IPS DF 6.9 (cell line): Measurements from ENCODE around the gene TMEM232.
"Not testable (repeated sequence)": the region's sequence is repeated elsewhere in the genome, so short reads cannot be mapped to it uniquely, and the experiment has no call there.

Source experiments
- DNase-seq: peaks from one replicate; pipeline ENCODE4 v3.0.0-alpha.2; 2013; ENCODE audit warnings: low read depth, low spot score
- H3K27ac ChIP-seq: one replicate; pipeline ENCODE4 v1.5.1; 2013; ENCODE audit warnings: low read length, control low read depth
- H3K27me3 ChIP-seq: 2 replicates; pipeline ENCODE4 v1.6.1; 2013; ENCODE audit warnings: mild to moderate bottlenecking, low read length; ENCODE audit not compliant: control insufficient read depth, insufficient read depth
- H3K36me3 ChIP-seq: 2 replicates; pipeline ENCODE4 v1.6.1; 2013; ENCODE audit warnings: low read length; ENCODE audit not compliant: control insufficient read depth, insufficient read depth
- H3K4me1 ChIP-seq: 2 replicates; pipeline ENCODE4 v1.6.1; 2013; ENCODE audit warnings: low read length; ENCODE audit not compliant: control insufficient read depth, insufficient read depth
- H3K4me3 ChIP-seq: 2 replicates; pipeline ENCODE4 v1.5.1; 2013; ENCODE audit warnings: mild to moderate bottlenecking, low read length
- H3K9me3 ChIP-seq: 2 replicates; pipeline ENCODE4 v1.6.1; 2013; ENCODE audit warnings: low read length, inconsistent platforms; ENCODE audit not compliant: control insufficient read depth, insufficient read depth
- WGBS: extraction: QIAGEN DNeasy Blood & Tissue Kit; methylation state at CpG from one replicate; pipeline ENCODE4 v1.1.7; 2013; ENCODE audit warnings: mixed read lengths, missing lambda C conversion rate; ENCODE audit not compliant: insufficient read length, insufficient coverage; 5-methylcytosine and 5-hydroxymethylcytosine counted together

Gene TMEM232

DNA sequence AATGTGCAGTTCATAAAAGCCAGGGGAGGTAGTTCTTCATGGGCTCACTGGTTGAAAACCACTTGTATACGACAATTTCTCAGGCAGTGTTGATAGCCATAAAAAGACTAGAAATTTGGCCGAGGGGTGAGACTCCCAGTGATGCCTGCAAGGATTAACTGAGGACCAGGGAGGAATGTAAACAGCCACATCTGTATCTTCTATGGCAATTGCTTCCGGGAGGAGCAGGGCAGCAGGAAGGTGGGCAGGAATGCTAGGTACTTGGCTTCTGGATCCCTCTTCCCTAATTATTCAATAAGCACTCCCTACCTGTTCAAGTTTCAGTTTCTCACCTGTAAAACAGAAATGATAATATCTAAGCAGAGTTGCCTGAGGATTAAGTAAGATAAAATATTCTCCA lies 45.4 kb downstream of the TMEM232 start:
- H3K27me3 ChIP-seq: no peaks in the 10 kb centered on the region
- WGBS: no CpG with 5 or more reads among the region's 3 CpGs
- no peaks in the 10 kb centered on the region for H3K4me1 ChIP-seq

DNA sequence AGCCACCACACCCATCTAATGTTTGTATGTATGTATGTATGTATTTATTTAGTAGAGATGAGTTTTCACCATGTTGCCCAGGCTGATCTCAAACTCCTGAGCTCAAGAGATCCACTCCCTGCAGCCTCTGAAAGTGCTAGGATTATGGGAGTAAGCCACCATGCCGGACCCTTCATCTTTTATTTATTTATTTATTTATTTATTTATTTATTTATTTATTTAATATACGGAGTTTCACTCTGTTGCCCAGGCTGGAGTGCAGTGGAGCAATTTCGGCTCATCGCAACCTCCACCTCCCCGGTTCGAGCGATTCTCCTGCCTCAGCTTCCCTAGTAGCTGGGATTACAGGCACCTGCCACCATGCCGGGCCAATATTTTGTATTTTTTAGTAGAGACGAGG lies 49.9 kb downstream of the TMEM232 start:
- not testable (repeated sequence) for H3K36me3 ChIP-seq, H3K27ac ChIP-seq, DNase-seq, H3K27me3 ChIP-seq, H3K9me3 ChIP-seq, H3K4me1 ChIP-seq, H3K4me3 ChIP-seq
- WGBS: no CpG with 5 or more reads among the region's 9 CpGs

More for the DNA sequence above, 45.4 kb downstream of the TMEM232 start:
- Histone ChIP-seq H3K4me3 (no peak overlapping the region), H3K27ac (no peak overlapping the region), H3K9me3 (no peaks in the 10 kb centered on the region), H3K36me3 (no peaks in the 10 kb centered on the region)
- DNase-seq: no peak

DNA sequence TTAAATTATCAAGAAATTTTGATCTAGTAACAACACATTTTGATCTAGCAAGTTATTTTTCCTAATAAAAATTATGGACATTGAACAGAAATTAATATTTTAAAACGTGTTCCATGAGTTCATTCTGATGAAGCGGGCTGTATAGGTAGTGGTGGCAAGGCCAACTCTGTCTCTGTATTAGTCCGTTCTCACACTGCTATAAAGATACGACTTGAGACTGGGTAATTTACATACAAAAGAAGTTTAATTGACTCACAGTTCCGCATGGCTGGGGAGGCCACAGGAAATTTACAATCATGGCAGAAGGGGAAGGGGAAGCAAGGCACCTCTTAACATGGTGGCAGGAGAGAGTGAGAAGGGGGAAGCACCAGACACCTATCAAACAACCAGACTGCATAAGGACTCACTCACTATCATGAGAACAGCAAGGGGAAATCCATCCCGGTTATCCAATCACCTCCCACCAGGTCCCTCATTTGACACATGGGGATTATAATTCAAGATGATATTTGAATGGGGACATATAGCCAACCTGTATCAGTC lies 61.2 kb downstream of the TMEM232 start:
- Histone ChIP-seq H3K4me3 (no peak overlapping the region), H3K4me1 (no peaks in the 10 kb centered on the region; the same call in 1 of the 2 replicates), H3K27ac (no peak overlapping the region), H3K9me3 (no peaks in the 10 kb centered on the region), H3K27me3 (no peaks in the 10 kb centered on the region), H3K36me3 (no peaks in the 10 kb centered on the region)
- no peak for DNase-seq
- WGBS: no CpG with 5 or more reads among the region's 6 CpGs

DNA sequence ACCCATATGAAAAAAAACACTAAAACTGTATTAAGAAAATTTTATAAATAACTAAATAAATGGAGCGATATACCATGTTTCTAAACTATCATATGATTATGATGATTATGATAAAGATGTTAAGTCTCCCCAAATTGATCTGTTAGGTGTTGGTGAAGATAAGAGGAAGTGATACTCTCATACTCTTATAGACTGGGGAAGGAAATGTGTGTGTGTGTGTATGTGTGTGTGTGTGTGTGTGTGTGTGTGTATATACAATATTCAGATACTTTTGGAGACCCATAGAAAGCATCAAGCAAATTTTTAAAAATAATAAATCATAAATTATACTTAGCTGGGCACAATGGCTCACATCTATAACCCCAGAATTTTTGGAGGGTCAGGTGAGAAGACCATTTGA lies 62.9 kb downstream of the TMEM232 start:
- Histone ChIP-seq H3K4me3 (no peak overlapping the region), H3K27ac (no peak overlapping the region), H3K27me3 (no peaks in the 10 kb centered on the region), H3K9me3 (no peaks in the 10 kb centered on the region), H3K36me3 (no peaks in the 10 kb centered on the region), H3K4me1 (no peaks in the 10 kb centered on the region; the same call in 1 of the 2 replicates)
- no CpG with 5 or more reads among the region's 1 CpG for WGBS
- DNase-seq: no peak

DNA sequence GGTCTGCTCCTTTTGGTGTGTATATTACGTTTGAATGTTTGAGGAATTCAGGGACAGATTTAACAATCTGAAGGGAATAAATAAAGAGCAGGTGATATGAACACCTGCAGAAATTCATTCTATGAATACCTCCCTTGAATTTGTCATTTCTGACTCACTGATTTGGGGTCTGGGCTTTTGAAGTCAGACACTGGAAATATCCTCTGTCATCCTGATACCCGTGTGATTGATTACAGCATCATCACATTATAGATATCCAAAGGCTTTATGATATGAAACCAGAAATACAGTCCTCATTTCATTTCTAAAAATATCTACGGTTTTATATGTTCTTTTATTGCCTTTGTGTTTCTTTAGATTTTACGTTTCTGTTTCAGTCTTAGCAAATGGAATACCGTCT lies 68.5 kb downstream of the TMEM232 start:
- no CpG with 5 or more reads among the region's 5 CpGs for WGBS
- H3K9me3 ChIP-seq: no peaks in the 10 kb centered on the region
- H3K27me3 ChIP-seq: no peaks in the 10 kb centered on the region
- H3K4me1 ChIP-seq: no peaks in the 10 kb centered on the region
- H3K4me3 ChIP-seq: no peak overlapping the region
- H3K27ac ChIP-seq: no peak overlapping the region
- DNase-seq: no peak
- H3K36me3 ChIP-seq: no peaks in the 10 kb centered on the region

DNA sequence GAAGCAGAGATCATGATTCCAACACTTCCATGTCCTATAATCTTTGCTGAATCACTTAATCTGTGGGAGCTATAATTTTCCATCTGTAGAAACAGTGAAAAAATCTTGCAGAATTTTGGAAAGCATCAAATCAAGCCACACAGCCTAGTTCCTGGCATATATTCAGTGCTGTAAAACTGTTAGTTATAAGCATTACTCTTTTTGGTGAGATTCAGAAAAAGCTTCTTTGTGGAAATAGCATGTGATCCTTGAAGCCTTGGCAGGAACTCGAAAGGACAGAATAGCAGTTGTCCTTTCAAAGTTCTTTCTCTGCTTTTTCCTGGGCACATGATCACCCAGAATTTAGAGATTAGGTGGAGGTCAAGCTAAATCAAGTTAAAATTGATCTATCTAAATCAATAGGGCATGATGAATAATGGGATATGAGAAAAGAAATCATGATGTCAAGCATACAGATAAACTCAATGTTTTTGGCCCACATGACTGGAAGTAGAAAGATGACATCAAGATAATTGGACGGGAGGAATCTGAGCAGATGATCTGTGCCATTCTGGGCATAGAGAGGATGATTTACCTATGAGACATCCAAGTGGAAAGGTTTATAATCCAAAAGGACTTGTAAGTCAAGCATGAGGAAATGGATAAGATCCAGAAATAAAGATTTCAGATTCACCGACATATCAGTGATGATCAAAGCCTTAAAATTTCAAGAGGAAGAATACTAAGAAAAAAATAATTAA lies 73.1 kb downstream of the TMEM232 start:
- DNase-seq: no peak
- WGBS: no CpG with 5 or more reads among the region's 3 CpGs
- H3K4me1 ChIP-seq: no peaks in the 10 kb centered on the region
- H3K27ac ChIP-seq: no peak overlapping the region
- H3K4me3 ChIP-seq: no peak overlapping the region
- no peaks in the 10 kb centered on the region for H3K27me3 ChIP-seq
- no peaks in the 10 kb centered on the region for H3K36me3 ChIP-seq
- no peaks in the 10 kb centered on the region for H3K9me3 ChIP-seq

DNA sequence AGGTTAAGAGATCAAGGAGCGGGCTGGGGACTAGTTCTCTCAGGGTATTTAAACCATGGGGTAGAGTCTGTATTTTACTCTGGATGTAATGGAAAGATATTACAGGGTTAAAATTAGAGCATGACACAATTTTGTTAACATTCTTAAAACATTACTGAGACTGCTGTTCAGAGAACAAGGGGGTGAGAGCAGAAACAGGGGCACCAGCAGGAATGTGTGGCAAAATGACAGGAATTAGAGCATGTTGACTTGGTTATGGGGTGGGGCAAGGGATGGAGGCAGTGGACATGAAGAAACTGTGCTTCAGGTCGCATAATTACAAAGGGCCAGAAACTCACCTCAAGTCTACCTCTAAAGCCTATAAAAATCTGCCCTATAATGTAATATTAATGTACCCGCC lies 75.0 kb downstream of the TMEM232 start:
- no peak overlapping the region for H3K27ac ChIP-seq
- H3K9me3 ChIP-seq: no peaks in the 10 kb centered on the region
- no peaks in the 10 kb centered on the region for H3K36me3 ChIP-seq
- H3K4me3 ChIP-seq: no peak overlapping the region
- no peak for DNase-seq
- H3K4me1 ChIP-seq: no peaks in the 10 kb centered on the region
- no peaks in the 10 kb centered on the region for H3K27me3 ChIP-seq
- WGBS: no CpG with 5 or more reads among the region's 3 CpGs

DNA sequence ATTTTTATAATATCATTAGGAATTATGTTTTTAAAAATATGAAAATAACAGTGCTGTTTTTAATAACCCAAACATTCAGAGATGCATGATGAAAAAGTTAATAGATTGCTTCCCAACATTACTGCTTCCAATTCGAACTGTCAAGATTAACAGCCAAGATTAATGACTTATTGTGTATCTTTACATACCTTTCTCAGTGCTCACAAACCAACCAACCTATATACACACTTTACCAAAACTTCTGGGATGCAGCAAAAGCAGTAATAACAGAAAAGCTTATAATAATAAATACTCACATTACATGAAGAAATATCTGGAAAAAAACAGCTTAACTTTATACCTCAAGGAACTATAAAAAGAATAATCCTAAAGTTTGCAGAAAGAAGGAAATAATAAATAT lies 82.1 kb downstream of the TMEM232 start:
- Histone ChIP-seq H3K27me3 (no peaks in the 10 kb centered on the region), H3K4me3 (no peak overlapping the region), H3K36me3 (no peaks in the 10 kb centered on the region), H3K9me3 (no peaks in the 10 kb centered on the region), H3K4me1 (no peaks in the 10 kb centered on the region), H3K27ac (no peak overlapping the region)
- no CpG with 5 or more reads among the region's 1 CpG for WGBS
- DNase-seq: no peak

DNA sequence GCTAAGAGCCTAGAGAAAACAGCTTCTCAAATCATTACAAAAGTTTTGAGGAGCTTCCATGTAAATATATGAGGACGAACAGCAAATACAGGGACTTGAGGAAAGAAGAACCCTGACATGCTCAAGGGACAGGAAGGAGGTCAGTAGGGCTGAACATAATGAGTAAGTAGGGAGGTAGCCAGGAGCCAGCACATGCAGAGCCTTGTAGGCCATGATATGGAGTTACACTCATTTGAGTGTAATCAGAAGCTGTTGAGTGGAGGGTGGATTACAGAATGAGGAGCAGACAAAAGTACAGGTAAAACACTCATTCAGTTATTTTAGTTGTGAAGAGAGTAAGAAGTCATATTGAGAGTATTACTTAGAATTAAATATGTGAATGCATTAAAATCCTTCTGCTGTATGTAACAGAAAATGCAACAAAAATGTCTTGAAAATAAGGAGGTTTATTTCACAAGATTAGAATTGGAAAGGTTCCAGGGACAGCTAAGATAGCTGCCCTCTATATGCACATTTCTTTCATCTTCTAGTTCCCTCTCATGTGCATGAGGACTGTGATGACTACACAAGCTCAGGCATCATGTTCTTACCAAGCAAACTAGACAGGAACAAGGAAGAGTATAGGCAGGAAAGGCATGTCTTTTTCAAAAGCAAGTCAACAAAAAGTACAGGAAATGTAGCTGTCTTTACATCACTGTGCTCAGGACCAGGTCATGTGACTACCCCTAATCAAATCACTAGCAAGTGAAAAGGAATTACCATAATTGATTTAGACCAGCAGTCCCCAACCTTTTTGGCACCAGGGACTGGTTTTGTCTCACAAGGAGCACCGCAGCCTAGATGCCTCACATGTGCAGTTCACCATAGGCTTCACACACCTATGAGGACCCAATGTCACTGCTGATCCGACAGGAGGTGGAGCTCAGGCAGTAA lies 87.2 kb downstream of the TMEM232 start:
- Histone ChIP-seq H3K4me3 (no peak overlapping the region), H3K36me3 (no peaks in the 10 kb centered on the region), H3K9me3 (no peaks in the 10 kb centered on the region), H3K27ac (no peak overlapping the region), H3K27me3 (no peaks in the 10 kb centered on the region), H3K4me1 (no peaks in the 10 kb centered on the region)
- no peak for DNase-seq
- no CpG with 5 or more reads among the region's 3 CpGs for WGBS

DNA sequence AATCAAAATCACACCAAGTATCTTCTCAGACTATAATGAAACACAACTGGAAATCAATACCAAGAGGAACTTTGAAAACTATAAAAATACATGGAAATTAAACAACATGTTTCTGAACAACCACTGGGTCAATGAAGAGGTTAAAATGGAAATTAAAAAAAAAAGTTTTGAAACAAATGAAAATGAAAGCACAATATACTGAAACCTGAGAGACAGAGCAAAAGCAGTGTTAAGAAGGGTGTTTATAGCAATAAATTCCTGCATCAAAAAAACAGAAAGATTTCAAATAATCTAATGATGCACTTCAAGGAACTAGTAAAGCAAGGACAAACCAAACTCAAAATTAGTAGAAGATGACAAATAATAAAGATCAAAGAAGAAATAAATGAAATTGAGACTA lies 92.0 kb downstream of the TMEM232 start:
- Histone ChIP-seq H3K4me3 (no peak overlapping the region), H3K36me3 (no peaks in the 10 kb centered on the region), H3K9me3 (no peaks in the 10 kb centered on the region), H3K27ac (no peak overlapping the region), H3K4me1 (no peaks in the 10 kb centered on the region), H3K27me3 (no peaks in the 10 kb centered on the region)
- DNase-seq: no peak
